ENCODE results near the gene PRSS21.

DNA sequence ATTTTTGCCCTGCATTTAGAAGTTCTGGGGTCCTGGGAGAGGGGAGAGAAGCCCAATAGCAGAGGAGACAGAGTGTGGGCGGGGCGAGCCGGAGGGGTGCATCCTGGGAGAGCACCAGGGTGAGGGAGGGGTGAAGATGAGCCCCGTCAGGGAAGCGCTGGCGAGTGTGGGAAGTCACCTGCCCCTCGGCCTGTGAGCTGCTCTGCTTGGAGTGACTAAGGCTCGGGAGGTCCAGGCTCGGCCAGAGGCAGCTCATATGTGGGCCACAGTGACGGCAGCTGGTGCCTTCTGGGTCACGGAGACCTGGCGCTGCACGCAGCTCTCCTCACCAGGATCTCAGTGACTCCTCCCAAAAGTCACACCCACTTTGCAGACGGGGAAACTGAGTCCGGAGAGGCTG is 14.2 kb downstream of the PRSS21 start:
- TF ChIP-seq ZNF302 (tag by site-specific recombination; IDR thresholded peaks at IDR 0.05; ENCODE audit: low read depth) (no peak), SP2 (tag by site-specific recombination; IDR thresholded peaks at IDR 0.05) (no peak), CTCF (tag by site-specific recombination; IDR thresholded peaks at IDR 0.05) (no peak), ZBTB1 (tag by site-specific recombination; IDR thresholded peaks at IDR 0.05) (no peak), ZNF423 (tag by site-specific recombination; IDR thresholded peaks at IDR 0.05) (no peak)
